ENCODE measurements around the gene CCDC142.

- TF ChIP-seq POLR2A (IDR thresholded peaks at IDR 0.05) (no peak), CTCF (IDR thresholded peaks at IDR 0.05) (no peak)
Measured at GRCh38 chr2:74424995-74425406, 57.8 kb downstream of the CCDC142 start.

Data from body of pancreas (tissue), 4 donors.